Stimulated activated CD4-positive, alpha-beta T cell treated with anti-CD3 and anti-CD28 coated beads, Interleukin-15, amount 100 ng/mL, for 48 hours (primary cell): ENCODE measurements around the gene CNNM2.
A peak's percentile ranks its signal among the peaks of the same experiment; 100 is the strongest.

Source experiments
- DNase-seq, 2 donors: peaks; one replicate each; pipeline ENCODE4 v3.0.0-alpha.2; 2020; ENCODE audit warnings: low read depth in 2 of 2

The CNNM2 gene

DNA sequence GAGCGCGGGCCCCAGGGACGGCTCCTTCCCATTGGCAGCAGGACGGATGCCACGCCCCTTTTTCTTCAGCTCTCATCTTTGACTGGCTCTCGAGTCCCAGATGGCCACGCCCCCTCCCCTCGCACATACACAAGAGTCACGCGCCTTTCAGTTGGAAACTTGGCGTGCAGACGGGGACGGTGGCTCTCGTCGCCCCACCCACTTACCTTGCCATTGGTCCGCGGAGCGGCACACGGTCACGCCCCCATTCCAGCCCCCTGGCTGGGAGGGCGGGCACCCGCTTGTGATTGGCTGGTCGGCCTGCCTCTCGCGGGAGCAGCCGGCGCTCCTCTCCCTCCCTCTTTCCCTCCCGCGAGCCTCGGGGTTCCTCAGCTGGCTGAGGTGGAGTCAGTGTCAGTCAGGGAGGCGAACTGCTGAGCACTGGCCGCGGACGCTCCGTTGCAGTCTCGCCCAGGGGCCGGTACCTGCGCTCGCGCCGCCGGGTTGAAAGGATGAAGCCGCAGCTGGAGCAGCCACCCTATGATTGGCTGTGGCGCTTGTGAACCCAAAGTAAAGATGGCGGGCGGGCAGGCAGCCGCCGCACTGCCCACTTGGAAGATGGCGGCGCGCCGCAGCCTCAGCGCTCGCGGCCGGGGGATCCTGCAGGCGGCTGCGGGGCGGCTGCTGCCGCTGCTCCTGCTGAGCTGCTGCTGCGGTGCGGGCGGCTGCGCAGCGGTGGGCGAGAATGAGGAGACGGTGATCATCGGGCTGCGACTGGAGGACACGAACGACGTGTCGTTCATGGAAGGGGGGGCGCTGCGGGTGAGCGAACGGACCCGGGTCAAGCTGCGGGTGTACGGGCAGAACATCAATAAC, at the start of gene CNNM2:
Gene CNNM2, plus strand, starts transcription at position 333 of the 855 bp plus-strand sequence. Its CDS starts 187 bp downstream, at position 520.
- DNase-seq = peak; percentile 100

DNA sequence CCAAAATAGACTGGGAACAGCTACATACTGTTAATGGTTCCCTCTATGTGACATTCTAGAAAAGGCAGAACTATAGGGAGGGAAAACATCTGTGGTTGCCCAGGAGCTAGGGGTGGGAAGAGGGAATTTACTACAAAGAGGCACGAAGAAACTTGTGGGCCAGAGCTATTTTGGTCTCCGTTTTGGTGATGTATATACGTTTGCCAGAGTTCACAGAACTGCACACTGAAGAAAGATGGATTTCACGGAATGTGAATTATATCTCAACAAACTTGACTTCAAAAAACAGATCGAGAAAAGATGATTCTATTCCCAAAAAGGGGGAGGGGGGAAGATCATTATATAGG, 49.2 kb upstream of the CNNM2 start:
- no peak for DNase-seq

DNA sequence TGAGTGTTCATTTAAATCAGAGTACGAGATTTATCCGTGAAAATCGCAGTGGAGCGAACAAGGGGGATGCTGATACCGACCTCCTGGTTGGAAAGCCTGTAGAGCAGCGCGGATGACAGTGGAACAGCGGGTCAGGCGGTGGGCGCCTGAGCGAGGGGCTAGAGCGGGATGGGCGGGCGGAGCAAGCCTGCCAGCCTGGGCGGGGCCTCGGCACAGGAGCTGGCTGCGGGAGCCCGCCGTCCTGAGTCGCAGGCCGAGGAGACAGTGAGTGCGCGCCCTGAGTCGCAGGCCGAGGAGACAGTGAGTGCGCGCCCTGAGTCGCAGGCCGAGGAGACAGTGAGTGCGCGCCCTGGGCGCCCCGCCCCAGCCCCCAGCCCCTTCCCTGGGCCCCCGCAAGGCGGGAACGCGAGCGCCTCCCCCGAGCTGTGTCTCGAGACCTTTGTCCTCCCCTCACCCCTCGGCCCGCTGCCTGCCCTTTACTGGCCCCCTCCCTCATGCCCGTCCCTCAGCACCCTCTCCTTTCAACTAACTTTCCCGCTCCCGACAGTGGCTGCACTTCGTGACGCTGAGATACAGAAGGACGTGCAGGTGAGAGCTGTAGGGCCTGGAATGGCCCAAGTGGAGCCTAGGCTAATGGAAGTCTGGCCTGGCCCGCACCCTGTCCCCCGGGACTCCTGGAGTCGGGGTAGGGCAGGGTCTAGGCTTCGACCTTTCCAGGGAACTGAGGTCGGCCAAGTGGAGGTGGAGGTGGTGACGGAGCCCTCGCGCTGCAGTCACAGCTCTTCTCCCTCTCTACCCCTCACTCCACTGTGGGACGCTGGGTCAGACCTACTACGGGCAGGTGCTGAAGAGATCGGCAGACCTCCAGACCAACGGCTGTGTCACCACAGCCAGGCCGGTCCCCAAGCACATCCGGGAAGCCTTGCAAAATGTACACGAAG, 48.6 kb upstream of the CNNM2 start, which contains the start of gene AS3MT:
Gene AS3MT, plus strand, starts transcription at position 213 of the 941 bp plus-strand sequence. Its CDS starts 123 bp downstream, at position 336.
- DNase-seq = peak in 1 of 2 donors; percentile 1

DNA sequence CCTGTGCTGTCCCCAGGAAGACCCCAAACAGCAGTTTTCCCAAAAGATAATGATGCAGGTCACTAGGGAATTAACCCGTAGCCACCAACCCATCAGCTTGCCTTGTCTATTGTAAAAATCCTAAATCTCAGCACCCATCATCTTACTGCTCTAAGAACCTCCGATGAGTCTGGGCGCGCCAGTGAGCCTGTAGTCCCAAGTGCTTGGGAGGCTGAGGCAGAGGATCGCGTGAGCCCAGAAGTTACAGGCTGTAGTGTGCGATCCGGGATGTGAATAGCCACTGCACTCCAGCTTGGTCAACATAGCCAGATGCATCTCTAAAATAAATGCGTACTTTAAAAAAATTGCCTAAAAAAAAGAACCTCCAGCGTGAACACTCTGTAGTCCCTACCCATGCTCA, 47.9 kb upstream of the CNNM2 start:
- no peak for DNase-seq

DNA sequence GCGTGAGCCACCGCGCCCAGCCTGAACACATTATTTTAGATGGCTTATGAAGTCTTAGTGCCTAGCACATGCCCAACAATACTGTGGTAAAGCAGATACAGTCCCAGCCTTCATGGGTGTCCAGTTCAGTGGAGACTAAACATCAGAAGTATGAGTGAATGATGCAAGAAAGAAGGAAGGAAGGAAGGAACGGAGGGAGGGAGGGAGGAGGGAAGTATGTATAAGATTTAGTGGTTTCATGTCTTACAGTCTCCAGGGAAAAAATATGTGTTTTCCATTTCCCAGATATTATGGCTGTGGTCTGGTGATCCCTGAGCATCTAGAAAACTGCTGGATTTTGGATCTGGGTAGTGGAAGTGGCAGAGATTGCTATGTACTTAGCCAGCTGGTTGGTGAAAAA, 45.9 kb upstream of the CNNM2 start:
- no peak for DNase-seq

DNA sequence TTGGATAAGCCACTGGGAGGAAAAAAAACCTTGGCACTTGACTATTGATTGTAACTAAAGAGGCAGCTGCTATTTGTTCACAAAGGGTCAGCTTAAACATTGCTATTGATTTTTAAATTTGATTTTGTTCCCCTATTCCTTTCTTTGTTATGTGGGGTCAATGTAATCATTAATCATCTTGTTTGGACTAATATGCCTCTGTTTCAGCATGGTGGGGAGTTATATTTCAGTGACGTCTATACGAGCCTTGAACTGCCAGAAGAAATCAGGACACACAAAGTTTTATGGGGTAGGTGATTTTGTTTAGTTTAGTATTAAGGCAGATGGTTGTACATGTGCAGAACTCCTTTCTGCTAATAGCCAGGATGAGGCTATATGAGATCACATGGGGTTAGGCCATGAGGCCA, 41.3 kb upstream of the CNNM2 start:
- no peak for DNase-seq

DNA sequence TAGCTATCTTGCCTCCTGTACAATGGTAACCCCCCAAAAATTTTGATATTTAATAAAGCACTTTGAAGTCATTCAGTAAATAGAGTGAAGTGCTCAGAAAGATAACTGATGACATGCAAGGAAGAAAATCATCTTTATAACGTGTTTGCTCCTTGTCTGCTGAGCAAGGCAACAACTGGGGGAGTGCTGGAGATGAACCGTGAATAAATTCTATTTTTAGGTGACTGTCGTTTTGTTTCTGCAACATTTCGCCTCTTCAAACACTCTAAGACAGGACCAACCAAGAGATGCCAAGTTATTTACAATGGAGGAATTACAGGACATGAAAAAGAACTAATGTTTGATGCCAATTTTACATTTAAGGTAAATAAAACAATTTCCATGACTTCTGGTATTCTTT, 39.5 kb upstream of the CNNM2 start:
- no peak for DNase-seq

DNA sequence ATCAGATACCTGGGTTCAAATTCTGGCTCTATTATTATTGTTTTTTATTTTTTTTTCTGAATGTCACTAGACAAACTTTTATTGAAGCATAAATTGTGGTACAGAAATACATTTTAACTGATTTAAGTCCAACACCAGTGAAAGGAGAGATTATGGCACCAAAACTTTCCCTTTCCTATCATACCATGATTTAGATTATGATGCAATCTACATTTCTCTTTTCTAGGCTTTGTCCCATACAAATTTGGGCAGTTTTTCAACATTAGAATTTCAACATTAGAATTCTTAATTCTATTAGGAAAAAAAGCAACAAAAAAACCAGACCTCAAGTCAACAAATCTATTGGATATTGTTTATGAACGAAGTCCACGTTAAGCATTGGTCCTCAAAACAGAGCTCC, 37.8 kb upstream of the CNNM2 start:
- no peak for DNase-seq

DNA sequence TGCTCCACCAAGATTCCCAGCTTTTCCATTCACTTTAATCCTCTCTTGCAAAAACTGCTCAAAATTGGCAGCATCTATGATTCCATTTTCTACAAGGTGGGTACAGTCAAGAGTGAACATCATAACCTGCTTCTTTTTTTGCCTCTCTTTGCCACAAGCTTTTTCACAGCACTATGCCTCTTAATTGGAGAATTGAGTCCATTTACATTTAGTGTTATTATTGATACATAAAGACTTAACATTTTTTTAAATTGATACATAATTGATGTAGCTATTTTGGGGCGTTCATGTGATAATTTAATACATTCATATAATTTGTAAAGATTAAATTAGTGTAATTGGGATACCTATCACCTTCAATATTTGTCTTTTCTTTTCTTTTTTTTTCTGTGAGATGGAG, 30.0 kb upstream of the CNNM2 start:
- no peak for DNase-seq

DNA sequence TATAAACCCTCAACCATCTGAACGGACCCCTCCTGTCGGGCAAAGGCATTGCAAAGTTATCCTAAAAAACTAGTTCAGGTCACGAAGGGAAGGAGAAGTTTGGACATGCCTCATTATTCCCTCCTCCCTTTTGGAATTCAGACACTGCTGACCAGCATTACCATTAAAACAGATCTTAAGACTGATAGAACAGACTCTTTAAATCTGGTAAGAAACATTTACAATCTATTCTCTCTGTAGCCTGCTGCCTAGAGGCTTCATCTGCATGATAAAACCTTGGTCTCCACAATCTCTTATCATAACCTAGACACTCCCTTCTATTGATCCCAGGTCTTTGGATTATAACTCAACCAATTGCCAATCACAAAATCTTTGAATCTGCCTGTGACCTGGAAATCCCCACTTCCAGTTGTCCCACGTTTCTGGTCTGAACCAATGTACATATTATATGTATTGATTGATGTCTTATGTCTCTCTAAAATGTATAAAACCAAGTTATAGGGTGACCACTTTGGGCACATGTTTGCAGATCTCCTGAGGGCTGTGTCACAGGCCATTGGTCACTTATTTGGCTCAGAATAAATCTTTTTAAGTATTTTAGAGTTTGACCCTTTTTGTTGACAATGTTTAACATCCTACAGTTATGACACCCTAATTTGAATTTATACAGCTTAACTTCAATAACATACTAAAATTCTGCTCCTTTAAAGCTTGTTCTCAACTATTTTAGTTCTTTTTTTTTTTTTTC, 23.5 kb upstream of the CNNM2 start:
- DNase-seq = no peak

DNA sequence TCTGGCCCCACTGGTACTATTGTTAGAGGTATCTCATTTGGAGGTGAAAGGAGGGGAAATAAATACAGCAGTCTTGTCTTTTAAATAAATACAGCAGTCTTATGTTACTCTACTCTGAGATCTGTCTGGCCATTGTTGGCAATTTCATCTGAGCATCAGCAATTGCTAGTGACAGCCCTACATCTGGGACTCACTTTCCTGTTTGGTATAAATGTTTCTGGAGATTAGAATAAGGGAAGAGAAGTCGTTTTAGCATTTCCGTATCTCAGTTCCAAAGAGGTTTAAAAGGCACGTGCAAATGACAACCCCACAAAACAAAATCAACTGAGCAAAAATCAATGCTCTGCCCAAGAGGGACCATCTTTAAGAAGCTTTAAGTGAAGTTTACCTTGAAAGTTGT, 18.1 kb upstream of the CNNM2 start:
- no peak for DNase-seq

DNA sequence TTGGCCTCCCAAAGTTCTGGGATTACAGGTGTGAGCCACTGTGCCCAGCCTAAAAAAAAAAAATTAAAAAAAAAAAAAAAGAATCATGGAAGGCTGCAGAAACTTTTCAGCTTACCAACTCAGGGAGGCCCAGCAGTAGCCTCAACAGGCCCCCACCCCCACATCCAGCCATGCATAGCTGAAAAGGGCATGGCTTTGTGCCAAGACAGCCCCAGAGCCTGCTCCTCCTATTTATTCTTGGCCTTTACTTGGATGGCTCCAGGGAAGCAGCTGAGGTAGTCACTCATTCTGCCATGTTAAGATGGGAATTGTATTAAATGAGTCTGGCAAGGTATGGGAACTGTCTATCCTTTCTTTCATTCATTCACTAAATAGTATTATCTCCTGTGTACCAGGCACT, 13.7 kb upstream of the CNNM2 start:
- DNase-seq = no peak

DNA sequence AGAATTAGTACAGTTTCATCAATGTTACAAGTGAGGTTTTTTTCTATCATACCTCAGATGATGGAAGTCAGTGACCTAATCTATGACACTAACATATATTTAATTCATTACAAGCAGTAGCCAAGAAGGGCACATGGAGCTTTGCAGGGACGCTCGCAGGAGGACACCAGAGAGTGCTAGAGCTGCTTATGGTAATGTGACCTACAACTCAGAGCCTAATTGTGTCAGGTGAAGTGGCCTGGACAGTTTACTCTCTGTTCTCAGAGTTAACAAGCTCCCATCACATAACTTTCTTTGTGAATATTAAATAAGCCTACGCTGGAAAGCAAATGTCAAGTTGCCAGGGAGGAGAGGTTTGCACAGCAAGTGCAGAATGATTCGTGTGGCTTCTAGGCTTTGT, 11.6 kb upstream of the CNNM2 start:
- DNase-seq = no peak

DNA sequence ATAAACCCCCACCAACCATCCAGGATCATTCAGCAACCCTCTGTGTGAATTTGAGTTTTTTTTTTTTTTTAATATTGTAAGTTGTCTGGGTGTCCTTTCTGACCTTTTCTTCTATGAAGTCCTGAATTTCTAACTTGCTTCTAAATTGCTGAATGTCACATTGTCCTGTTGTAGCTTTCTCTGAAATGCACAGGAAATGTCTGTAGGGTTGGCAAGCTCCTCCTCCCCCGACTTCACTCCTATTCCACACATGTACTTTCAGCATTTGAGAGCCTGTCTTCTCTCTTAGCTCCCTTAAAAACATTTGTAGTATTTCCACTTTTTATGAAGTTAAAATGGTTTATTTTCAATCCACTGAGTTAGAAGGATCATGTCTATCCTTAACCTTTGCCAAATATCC, 3.3 kb upstream of the CNNM2 start:
- no peak for DNase-seq

DNA sequence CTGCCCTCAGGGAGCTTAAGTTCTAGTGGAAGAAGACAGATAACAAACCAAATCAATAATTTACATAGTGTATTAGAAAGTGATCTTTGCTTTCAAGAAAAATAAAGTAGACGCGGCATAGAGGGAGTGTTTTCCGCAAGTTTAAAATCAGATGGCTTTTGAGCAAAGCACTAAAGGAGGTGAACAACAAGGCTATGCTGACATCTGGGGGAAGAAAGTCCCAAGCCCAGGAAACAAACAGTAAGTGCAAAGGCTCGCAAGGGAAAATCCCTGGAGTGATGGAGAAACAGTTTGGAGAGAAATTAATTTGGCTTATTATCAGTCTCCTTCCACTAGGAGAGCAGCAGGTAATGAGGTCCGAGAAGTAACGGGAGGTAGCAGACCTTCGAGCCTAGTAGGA, 1.9 kb upstream of the CNNM2 start:
- no peak for DNase-seq

DNA sequence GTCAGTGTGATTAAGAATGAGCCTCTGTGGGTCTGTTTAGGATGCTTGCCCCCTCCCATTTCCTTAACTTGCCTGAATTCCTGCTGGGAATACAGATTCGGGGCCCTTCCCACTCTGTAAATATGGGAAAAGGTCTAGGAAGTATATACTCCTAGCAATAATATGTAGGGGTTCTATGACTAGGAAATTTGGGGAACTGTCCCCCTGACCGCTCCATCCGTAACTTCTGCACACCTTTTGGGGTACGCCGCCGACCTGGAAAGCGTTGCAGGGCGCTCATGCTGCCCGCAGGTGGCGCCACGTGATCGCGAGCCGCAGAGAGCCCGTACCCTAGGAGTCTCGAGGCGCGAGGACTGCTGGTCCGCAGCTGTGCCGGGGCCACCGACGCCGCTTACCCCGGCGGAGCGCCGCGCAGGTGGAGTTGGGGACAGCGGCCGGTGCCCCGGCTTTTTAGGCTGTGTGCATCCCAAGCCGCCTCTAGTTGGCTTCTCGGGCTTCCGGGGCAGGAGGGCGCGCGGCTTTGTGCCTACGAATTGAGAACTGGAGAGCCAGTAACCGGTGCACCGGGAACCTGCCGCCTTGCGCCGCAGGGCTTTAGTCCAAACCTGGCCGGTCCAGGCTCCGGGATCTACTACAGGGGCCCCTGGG, 656 bp upstream of the CNNM2 start:
- peak; percentile 69 to 75 for DNase-seq

DNA sequence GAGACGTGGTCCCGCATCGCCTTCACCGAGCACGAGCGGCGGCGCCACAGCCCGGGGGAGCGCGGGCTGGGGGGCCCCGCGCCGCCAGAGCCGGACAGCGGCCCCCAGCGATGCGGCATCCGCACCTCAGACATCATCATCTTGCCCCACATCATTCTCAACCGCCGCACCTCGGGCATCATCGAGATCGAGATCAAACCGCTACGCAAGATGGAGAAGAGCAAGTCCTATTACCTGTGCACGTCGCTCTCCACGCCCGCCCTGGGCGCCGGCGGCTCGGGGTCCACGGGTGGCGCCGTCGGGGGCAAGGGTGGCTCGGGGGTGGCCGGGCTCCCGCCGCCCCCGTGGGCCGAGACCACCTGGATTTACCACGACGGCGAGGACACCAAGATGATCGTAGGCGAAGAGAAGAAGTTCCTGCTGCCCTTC, 737 bp downstream of the CNNM2 start:
- no peak for DNase-seq

DNA sequence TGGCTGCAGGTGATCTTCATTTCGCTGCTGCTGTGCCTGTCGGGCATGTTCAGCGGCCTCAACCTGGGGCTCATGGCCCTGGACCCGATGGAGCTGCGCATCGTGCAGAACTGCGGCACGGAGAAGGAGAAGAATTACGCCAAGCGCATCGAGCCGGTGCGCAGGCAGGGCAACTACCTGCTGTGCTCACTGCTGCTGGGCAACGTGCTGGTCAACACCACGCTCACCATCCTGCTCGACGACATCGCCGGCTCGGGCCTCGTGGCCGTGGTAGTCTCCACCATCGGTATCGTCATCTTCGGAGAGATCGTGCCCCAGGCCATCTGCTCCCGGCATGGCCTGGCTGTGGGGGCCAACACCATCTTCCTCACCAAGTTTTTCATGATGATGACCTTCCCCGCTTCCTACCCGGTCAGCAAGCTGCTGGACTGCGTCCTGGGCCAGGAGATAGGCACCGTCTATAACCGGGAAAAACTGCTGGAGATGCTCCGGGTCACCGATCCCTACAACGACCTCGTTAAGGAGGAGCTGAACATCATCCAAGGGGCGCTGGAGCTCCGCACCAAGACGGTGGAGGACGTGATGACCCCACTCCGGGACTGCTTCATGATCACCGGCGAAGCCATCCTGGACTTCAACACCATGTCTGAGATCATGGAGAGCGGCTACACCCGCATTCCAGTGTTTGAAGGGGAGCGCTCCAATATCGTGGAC, 1.3 kb downstream of the CNNM2 start:
- DNase-seq = no peak

DNA sequence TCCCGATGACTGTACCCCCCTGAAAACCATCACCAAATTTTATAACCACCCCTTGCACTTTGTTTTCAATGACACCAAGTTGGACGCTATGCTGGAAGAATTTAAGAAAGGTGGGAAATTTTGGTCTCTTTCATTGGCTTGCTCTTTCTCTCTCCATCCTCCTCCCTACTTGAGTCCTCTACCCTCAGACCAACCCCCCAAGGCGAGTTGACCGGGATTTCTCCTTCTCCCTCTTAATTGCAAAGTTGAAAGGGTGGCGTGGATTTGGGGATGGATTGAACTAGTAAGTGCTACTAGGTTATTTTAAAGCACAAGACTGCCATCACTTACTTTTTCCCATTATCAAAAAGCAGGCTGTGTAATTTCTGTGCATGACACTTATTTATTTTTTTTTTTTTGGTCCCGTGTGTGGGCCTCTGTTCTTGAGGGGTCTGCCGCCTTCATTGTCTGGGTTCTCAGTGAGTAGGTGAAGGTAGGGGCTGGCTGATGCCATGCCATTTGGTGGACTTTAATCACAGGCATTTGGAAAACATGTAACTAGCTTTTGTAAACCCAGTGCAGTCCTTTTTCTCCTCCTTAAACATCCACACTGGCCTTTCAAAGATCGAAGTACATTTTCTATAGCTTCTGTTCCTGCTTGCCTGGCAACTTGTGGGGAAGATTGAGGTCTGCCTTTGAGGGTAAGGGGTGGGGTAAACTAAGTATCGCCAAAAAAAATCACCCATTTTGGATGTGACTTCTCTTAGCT, 2.1 kb downstream of the CNNM2 start:
- no peak for DNase-seq

DNA sequence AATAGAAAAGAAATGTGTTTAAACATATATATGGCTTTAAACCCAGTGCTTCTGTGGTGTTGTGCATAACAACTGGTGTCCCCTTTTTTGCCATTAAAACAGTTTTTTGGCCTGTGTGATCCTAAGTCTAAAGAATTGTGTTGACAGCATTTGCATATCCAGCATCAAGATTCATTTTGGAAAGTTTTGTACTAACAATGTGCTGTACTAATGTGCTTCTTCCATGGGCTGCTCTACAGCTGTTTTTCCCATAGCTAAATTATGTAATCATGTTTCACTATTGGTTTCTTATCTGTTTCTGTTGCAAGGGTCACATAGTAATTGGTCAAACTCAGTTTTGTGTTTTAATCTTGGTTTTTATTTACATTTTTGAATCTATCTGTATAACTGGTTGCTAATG, 5.5 kb downstream of the CNNM2 start:
- DNase-seq = no peak
